22Rv1 (cell line): ENCODE results near the gene PIK3C2B.
A peak's percentile ranks its signal among the peaks of the same experiment; 100 is the strongest.

Experiments
- H3K27ac ChIP-seq: fragments of 450-650 bp; 2 replicates; pipeline ENCODE4 v1.5.1; 2017
- ZFX ChIP-seq: fragments of 450-650 bp; IDR thresholded peaks from 2 replicates; pipeline ENCODE4 v1.6.1; 2017; ENCODE audit warnings: antibody characterized with exemption, borderline replicate concordance
- TF ChIP-seq, protein P1 (sequence below): fragments of 450-650 bp; IDR thresholded peaks from 2 replicates; pipeline ENCODE4 v1.5.1; 2017; ENCODE audit warnings: mild to moderate bottlenecking

Gene PIK3C2B

DNA sequence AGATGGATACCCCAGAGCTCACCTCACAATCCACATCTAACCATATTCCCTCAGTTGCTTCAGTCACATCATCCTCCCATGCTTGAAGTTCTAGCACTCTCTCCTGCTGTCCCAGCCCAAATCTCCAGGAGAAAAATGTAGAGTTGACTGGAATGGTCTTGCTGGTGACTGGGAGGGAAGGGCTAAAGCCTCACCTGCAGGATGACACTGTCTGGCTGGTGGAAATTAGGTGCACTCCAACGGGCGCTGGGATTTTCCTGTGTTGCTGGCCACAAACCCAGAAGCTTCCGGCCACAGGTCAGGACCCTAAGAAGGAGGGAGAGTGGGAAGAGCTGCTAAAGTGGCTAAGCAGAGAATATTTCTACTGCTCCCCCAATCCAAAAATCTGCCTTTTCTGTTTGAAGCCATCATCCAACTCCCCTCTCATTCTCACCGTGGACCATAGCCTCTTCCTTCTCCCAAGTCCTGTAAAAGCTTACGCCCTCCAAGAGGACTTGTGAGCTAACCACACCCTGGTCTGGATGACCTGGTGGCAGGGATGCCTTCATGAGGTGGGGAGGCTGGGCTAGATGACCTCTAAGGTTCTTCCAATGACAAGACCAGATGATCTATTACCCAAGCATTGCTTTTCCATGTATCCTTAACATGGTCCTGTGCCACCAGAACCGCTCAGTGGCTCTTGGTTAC is 45.5 kb downstream of the PIK3C2B start:
- TF ChIP-seq, protein P1, sequence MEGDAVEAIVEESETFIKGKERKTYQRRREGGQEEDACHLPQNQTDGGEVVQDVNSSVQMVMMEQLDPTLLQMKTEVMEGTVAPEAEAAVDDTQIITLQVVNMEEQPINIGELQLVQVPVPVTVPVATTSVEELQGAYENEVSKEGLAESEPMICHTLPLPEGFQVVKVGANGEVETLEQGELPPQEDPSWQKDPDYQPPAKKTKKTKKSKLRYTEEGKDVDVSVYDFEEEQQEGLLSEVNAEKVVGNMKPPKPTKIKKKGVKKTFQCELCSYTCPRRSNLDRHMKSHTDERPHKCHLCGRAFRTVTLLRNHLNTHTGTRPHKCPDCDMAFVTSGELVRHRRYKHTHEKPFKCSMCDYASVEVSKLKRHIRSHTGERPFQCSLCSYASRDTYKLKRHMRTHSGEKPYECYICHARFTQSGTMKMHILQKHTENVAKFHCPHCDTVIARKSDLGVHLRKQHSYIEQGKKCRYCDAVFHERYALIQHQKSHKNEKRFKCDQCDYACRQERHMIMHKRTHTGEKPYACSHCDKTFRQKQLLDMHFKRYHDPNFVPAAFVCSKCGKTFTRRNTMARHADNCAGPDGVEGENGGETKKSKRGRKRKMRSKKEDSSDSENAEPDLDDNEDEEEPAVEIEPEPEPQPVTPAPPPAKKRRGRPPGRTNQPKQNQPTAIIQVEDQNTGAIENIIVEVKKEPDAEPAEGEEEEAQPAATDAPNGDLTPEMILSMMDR = no peak
- no peak for TF ChIP-seq ZFX
- H3K27ac ChIP-seq = no peak overlapping the region

DNA sequence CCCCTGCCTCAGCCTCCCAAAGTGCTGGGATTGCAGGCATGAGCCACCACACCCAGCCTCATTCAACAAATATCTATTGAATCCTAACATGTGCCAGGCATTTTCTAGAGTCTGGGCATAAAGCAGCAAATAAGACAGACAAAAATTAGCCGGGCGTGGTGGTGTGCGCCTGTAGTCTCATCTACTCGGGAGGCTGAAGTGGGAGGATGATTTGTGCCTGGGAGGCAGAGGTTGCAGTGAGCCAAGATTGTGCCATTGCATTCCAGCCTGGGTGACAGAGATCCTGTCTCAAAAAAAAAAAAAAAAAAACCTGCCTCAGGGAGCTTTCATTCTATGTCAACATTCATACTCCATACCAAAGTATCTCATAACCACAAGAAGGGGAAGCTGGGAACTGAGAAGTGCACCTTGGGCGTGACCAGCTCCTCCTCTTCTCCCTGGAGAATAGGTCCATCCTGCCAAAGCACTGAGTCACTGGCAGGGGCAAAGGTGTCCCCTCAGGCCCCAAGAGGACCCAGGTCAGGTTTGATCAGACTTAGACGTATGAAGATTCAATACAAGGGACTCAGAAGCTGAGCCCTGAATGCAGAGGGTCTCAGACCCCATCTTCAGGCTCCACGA is 46.2 kb downstream of the PIK3C2B start:
- TF ChIP-seq, protein P1 = no peak
- no peak for TF ChIP-seq ZFX
- no peak overlapping the region for H3K27ac ChIP-seq

DNA sequence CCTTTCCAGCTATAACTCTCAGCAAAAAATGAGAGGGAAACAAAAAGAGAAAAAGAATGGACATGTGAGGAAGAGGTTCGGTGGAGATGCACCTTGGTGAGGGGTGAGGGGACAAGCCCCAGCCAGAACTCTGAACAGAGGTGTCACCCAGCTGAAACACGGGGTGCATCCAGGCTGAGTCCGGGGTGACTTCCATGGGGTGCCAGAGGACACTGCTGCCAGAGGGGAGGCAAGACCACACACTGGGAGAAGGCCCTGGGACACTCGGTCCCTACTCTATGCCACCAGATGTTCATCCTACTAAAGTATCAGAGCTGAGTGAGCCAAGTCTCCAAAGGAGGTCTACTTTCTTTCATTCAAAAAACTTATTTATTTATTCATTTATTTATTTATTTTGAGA is 46.9 kb downstream of the PIK3C2B start:
- TF ChIP-seq, protein P1 = no peak
- TF ChIP-seq ZFX = no peak
- no peak overlapping the region for H3K27ac ChIP-seq

DNA sequence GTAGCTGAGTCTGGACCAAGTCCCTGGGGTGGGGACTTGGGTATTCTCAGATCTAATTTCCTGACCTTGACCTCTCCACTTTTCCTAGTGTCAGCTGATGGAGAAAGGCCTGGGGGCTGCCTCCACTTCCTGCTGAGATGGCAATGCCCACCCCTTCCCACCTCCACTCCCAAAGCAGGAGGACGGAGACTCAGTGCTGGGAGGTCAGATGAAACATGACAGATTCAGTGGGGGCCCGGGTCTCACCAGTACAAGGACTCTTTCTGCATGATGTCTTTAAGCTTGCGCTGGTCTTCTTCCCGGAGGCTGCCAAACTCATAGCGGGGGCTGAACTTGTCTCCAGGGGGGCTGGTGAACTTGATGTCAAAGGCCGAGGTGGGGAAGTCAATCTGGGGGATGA is 47.4 kb downstream of the PIK3C2B start:
- TF ChIP-seq, protein P1 = no peak
- TF ChIP-seq ZFX = no peak
- no peak overlapping the region for H3K27ac ChIP-seq

DNA sequence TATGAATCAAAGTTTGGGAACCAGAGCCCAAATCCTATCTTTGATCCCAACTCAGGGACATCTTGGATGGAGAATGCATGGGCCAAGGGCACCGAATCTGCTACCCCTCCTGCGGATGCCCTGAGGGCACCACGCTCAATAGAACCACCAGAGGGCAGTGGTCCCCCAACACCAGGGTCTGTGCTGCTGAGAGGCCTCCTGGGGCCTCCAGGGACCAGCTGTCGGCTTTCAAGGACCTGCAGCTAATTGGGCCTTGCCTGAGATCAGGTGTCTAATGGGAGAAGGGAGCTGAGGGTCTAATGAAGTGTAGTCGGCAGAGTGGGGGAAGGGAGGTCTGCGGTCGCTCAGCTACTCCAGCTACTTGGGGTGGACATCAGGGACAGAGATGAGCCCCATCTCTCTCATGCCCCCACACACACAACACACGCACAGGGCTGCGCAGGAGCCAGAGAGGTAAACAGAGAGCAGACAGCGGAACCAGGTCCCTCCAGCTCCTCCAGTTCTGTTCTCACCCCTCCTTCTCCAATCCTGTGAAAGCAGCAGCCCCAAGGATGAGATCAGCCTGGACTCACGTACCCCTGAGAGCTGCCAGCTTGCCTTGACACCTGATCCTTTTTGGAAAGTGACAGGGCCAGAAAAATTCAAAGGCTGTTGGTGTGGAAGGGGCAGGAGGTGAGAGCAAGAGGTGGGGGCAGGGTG is 48.0 kb downstream of the PIK3C2B start:
- no peak overlapping the region for H3K27ac ChIP-seq
- TF ChIP-seq, protein P1 = peak; percentile 72
- TF ChIP-seq ZFX = no peak

DNA sequence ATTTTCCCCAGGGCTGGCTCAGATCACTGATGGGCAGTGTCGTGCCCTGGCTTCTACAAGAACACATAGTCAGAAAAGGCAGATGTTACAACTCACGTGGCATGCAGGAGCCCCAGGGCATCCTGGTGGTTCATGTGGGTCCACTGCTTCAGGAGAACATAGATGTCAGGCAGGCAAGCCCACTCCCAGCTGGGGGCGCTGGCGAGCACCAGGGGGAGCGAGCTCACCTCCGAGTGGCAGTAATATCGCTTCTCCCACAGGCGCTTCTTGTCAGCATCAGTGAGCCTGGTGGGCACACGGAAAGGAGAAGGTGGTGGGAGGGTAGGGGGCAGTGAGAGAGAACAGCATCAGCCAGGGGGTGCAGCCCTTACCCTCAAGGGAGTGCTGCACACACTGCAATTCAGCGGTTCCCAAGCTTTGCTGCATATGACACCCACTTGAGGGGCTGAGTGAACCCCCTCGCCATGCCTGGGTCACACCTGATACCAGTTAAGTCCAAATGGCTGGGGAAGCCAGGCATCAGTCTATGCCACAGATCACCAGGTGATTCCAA is 48.7 kb downstream of the PIK3C2B start:
- no peak overlapping the region for H3K27ac ChIP-seq

More for the DNA sequence above, 48.7 kb downstream of the PIK3C2B start:
- TF ChIP-seq, protein P1 = peak; percentile 96
- TF ChIP-seq ZFX = no peak
